SK-N-MC (cell line): ENCODE results near the gene LRRTM3.

Source experiments
- EZH2 ChIP-seq: fragments of 200-600 bp; sonication (generic); IDR thresholded peaks from one replicate; pipeline ENCODE4 v1.6.1; 2017; ENCODE audit warnings: antibody characterized with exemption
- FOXP2 ChIP-seq: optimal IDR thresholded peaks from 2 replicates; pipeline ENCODE3; 2011; ENCODE audit warnings: mild to moderate bottlenecking, moderate library complexity; ENCODE audit not compliant: insufficient read depth; ENCODE audit errors: extremely low read length, control extremely low read depth
- POLR2AphosphoS5 ChIP-seq: IDR thresholded peaks from 2 replicates; pipeline ENCODE4 v1.6.1; 2012; ENCODE audit warnings: mild to moderate bottlenecking, low read depth, low read length, borderline replicate concordance

DNA sequence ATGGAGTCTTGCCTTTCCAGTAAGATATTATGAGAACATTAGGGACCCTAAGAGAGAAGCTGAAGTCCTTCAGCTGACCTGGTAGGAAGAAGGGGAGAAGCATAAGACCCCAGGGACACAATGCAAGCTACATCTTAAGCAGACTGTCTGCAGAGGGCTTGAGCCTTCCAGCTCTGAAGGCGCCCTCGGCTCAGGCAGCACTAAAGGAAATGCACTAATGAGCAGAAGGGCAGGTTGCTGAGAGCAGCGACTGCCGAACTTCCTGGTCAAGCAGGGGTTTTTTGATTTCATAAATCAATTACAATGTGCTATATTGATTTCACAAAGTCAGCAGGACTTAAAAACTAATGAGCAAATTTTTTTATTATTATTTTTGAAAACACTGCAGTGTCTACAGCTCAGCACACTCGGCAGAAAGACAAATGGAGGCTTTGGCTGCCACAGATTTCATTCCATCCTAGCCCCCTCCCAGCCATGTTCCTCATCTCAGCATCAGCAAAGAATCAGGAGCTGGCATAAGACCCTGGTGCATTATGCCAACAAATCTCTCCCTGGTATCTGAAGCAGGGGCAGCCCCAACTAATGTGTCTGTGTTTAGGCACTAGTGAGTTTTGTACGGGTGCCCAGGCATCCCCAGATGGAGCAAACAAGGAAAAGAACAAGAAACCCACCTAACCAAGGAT, 57.1 kb downstream of the LRRTM3 start:
- TF ChIP-seq EZH2 (no peak), POLR2AphosphoS5 (no peak), FOXP2 (no peak)
